Spleen (tissue), 7 donors: Measurements from ENCODE around the gene SERPINC1.

Experiments
- POLR2A ChIP-seq, 3 donors: fragments of 450-650 bp; IDR thresholded peaks; one replicate each; pipeline ENCODE4 v1.5.1; 2017; ENCODE audit warnings: antibody characterized with exemption in 3 of 3, mild to moderate bottlenecking in 1 of 3
- POLR2AphosphoS5 ChIP-seq, 3 donors: sonication (generic); formaldehyde crosslinking; IDR thresholded peaks; one replicate each; pipeline ENCODE4 v1.5.1; 2017; ENCODE audit warnings: antibody characterized with exemption in 3 of 3
- TF ChIP-seq, protein P1 (sequence below), 11 experiments: fragments of 200-600 bp in 7 of 11; fragments of 450-650 bp in 4 of 11; sonication (generic) in 4 of 11; IDR thresholded peaks in 8 of 11; conservative IDR thresholded peaks in 3 of 11; 1 replicate in 7 of 11; 2 replicates in 4 of 11; pipeline versions ENCODE4 v1.4.0 to v1.8.0; 2016 to 2021; ENCODE audit warnings: antibody characterized with exemption in 11 of 11, inconsistent platforms in 4 of 11, mild to moderate bottlenecking in 1 of 11
- donor health status: DM: no; HTN: no; CAD: no; lungs with moderate emphysema.
- donor health status: DM: no; HTN: no; CAD: no.
- donor health status: DM: no; HTN: no; CAD: no.

DNA sequence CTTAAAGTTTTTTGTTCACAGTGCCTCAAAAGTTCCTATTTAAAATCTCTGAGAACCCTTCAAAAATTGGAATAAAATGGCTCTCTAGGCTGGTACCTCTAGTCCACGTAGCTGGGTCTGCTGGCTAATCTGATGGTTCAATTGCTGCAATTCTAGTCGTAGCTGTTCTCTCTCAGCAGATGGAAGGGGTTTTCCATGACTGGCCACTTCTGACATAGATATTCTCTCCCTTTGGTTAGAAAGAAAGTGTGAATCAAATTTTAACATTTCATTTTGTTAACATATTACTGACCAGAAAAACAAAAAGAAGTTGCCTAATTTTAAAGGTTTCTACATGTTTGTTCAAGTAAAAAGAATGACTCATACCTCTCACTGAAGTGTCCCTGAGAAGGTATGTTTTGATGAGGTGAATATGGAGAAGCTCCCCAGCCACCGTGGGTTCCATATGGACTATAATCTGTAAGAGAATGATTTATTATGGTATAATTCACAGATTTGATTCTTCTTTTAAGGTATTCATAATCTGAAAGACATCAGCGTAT, 29.3 kb upstream of the SERPINC1 start:
- TF ChIP-seq, protein P1, sequence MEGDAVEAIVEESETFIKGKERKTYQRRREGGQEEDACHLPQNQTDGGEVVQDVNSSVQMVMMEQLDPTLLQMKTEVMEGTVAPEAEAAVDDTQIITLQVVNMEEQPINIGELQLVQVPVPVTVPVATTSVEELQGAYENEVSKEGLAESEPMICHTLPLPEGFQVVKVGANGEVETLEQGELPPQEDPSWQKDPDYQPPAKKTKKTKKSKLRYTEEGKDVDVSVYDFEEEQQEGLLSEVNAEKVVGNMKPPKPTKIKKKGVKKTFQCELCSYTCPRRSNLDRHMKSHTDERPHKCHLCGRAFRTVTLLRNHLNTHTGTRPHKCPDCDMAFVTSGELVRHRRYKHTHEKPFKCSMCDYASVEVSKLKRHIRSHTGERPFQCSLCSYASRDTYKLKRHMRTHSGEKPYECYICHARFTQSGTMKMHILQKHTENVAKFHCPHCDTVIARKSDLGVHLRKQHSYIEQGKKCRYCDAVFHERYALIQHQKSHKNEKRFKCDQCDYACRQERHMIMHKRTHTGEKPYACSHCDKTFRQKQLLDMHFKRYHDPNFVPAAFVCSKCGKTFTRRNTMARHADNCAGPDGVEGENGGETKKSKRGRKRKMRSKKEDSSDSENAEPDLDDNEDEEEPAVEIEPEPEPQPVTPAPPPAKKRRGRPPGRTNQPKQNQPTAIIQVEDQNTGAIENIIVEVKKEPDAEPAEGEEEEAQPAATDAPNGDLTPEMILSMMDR (IDR thresholded peaks at IDR 0.05 in 8 of 11, conservative IDR thresholded peaks at IDR 0.05 in 3 of 11) = no peak
- TF ChIP-seq POLR2AphosphoS5 (IDR thresholded peaks at IDR 0.05) (no peak), POLR2A (IDR thresholded peaks at IDR 0.05) (no peak)
